HCT116 (cell line): ENCODE results near the gene NUDT5.

Experiments used
- CTCF ChIP-seq, 3 experiments: fragments of 200-600 bp in 1 of 3; sonication (generic) in 1 of 3; IDR thresholded peaks in 2 of 3; conservative IDR thresholded peaks in 1 of 3; 2 replicates each; pipeline ENCODE4 v1.5.1; 2012 to 2017; ENCODE audit warnings: low read depth in 2 of 3, low read length in 2 of 3, antibody characterized with exemption in 1 of 3, borderline replicate concordance in 1 of 3, control low read depth in 1 of 3, mild to moderate bottlenecking in 1 of 3, mixed read lengths in 1 of 3, mixed run types in 1 of 3, moderate library complexity in 1 of 3; ENCODE audit not compliant: insufficient read depth in 1 of 3
- EZH2 ChIP-seq: fragments of 200-600 bp; sonication (generic); IDR thresholded peaks from 2 replicates; pipeline ENCODE4 v1.6.1; 2017; ENCODE audit warnings: antibody characterized with exemption, mixed run types
- JUND ChIP-seq: IDR thresholded peaks from 2 replicates; pipeline ENCODE4 v1.6.1; 2012
- POLR2A ChIP-seq: IDR thresholded peaks from 2 replicates; pipeline ENCODE4 v1.7.0; 2011; ENCODE audit warnings: borderline replicate concordance; ENCODE audit not compliant: insufficient read depth, insufficient read length; ENCODE audit errors: extremely low read depth
- POLR2AphosphoS5 ChIP-seq: IDR thresholded peaks from 2 replicates; pipeline ENCODE4 v1.6.1; 2011; ENCODE audit warnings: mild to moderate bottlenecking, low read depth, low read length, moderate library complexity
- YY1 ChIP-seq: IDR thresholded peaks from 2 replicates; pipeline ENCODE4 v1.6.1; 2011; ENCODE audit warnings: low read length, low read depth, moderate library complexity, mild to moderate bottlenecking; ENCODE audit not compliant: insufficient replicate concordance; ENCODE audit errors: extremely low read depth
- ZBTB33 ChIP-seq: IDR thresholded peaks from 2 replicates; pipeline ENCODE4 v1.6.1; 2011; ENCODE audit warnings: mild to moderate bottlenecking, low read length, moderate library complexity; ENCODE audit not compliant: insufficient replicate concordance; ENCODE audit errors: extremely low read depth

GRCh38 chr10:12188656-12189055, 7.0 kb downstream of the NUDT5 start:
- no peak for TF ChIP-seq CTCF (IDR thresholded peaks at IDR 0.05 in 2 of 3, conservative IDR thresholded peaks at IDR 0.05 in 1 of 3; ENCODE audit: borderline replicate concordance in 1 of 3, insufficient read depth in 1 of 3, low read depth in 2 of 3, low read length in 2 of 3)
- no peak for TF ChIP-seq EZH2
- TF ChIP-seq ZBTB33 = no peak
- TF ChIP-seq POLR2A = no peak
- no peak for TF ChIP-seq YY1
- TF ChIP-seq POLR2AphosphoS5 = no peak
- no peak for TF ChIP-seq JUND
